ENCODE results near the gene ARAP1.

The ARAP1 gene

GRCh38 chr11:72668629-72669347, 83.4 kb downstream of the ARAP1 start:
- DNase-seq (ENCODE audit: low read depth), result no peak

GRCh38 chr11:72665911-72666472, 86.2 kb downstream of the ARAP1 start:
- no peak for DNase-seq (ENCODE audit: low read depth)

GRCh38 chr11:72662036-72662435, 90.2 kb downstream of the ARAP1 start:
- no peak for DNase-seq (ENCODE audit: low read depth)

- DNase-seq (ENCODE audit: low read depth), result no peak
Measured at GRCh38 chr11:72661486-72661885, 90.7 kb downstream of the ARAP1 start.

GRCh38 chr11:72658989-72659640, 93.1 kb downstream of the ARAP1 start:
- no peak for DNase-seq (ENCODE audit: low read depth)

GRCh38 chr11:72657411-72658100, 94.7 kb downstream of the ARAP1 start:
- DNase-seq (ENCODE audit: low read depth), result no peak

- no peak for DNase-seq (ENCODE audit: low read depth)
Measured at GRCh38 chr11:72655896-72656464, 96.2 kb downstream of the ARAP1 start.

- no peak for DNase-seq (ENCODE audit: low read depth)
Measured at GRCh38 chr11:72655014-72655413, 97.2 kb downstream of the ARAP1 start.

GRCh38 chr11:72653649-72654048, 98.6 kb downstream of the ARAP1 start:
- no peak for DNase-seq (ENCODE audit: low read depth)

GRCh38 chr11:72652873-72653630, 99.2 kb downstream of the ARAP1 start:
- no peak for DNase-seq (ENCODE audit: low read depth)

GRCh38 chr11:72652133-72652532, 100.1 kb downstream of the ARAP1 start:
- no peak for DNase-seq (ENCODE audit: low read depth)

GRCh38 chr11:72649215-72649976, 102.8 kb downstream of the ARAP1 start:
- DNase-seq (ENCODE audit: low read depth), result no peak

- no peak for DNase-seq (ENCODE audit: low read depth)
Measured at GRCh38 chr11:72648384-72649136, 103.6 kb downstream of the ARAP1 start.

- no peak for DNase-seq (ENCODE audit: low read depth)
Measured at GRCh38 chr11:72647882-72648281, 104.3 kb downstream of the ARAP1 start.

GRCh38 chr11:72646472-72646871, 105.7 kb downstream of the ARAP1 start:
- peak; percentile 3 for DNase-seq (ENCODE audit: low read depth)

GRCh38 chr11:72646024-72646423, 106.2 kb downstream of the ARAP1 start:
- DNase-seq (ENCODE audit: low read depth), result no peak

- DNase-seq (ENCODE audit: low read depth), result peak; percentile 45
Measured at GRCh38 chr11:72643547-72643946, 108.7 kb downstream of the ARAP1 start.

- peak; percentile 48 for DNase-seq (ENCODE audit: low read depth)
Measured at GRCh38 chr11:72642884-72643522, 109.2 kb downstream of the ARAP1 start.

- DNase-seq (ENCODE audit: low read depth), result peak; percentile 47
Measured at GRCh38 chr11:72642043-72642883, 109.9 kb downstream of the ARAP1 start.

Measured in EH (cell line).